HepG2 (cell line): ENCODE data around the gene DMPK. TPM values are rescaled to one million over a fixed set of nuclear protein-coding genes. Genes with fewer than 3 reads are reported as not detected.

ENCODE experiments used
- ATAC-seq: fragments of 200-7000 bp; cut with Tn5 transposase; 3 replicates; pipeline ENCODE4 v1.9.1; 2020; ENCODE audit warnings: mild to moderate bottlenecking, moderate library complexity
- BruUV-seq: library from RNA; stranded (reverse); fragments of 400-500 nt; replicated peaks from 2 replicates; lab custom pipeline; 2021; lab: Mats Ljungman, UMichigan
- CTCF ChIA-PET: fragments of 300-600 bp; formaldehyde crosslinking; extraction: SDS; loops from one replicate; lab custom pipeline; 2021; ENCODE audit warnings: low total read pairs, inconsistent platforms, low intra/inter-chr PET ratio; lab: Yijun Ruan, JAX
- POLR2A ChIA-PET: fragments of 350-600 bp; sonication (Branson Sonifier 250); formaldehyde crosslinking; loops from one replicate; lab custom pipeline; 2020; ENCODE audit warnings: antibody characterized with exemption, inconsistent platforms; lab: Yijun Ruan, JAX
- DNase-seq: peaks from one replicate; pipeline ENCODE4 v3.0.0-alpha.2; 2015; ENCODE audit warnings: low spot score
- FAIRE-seq: peaks from 3 replicates; lab custom pipeline; 2011; peaks lifted over from hg19 to GRCh38; lab: Jason Lieb, UNC
- H2AFZ ChIP-seq: one replicate; pipeline ENCODE4 v1.6.1; 2011; ENCODE audit warnings: low read length, inconsistent platforms
- H3K27ac ChIP-seq: fragments of 300-600 bp; 3 replicates; pipeline ENCODE4 v1.8.0; 2011; ENCODE audit warnings: mixed run types, mild to moderate bottlenecking, mixed read lengths, low read length, inconsistent platforms; ENCODE audit not compliant: insufficient read depth; ENCODE audit errors: extremely low read length
- H3K27me3 ChIP-seq, 2 experiments: fragments of 200-600 bp in 1 of 2; 2 replicates in 1 of 2; 3 replicates in 1 of 2; pipeline versions ENCODE4 v1.6.0 to v1.8.0; 2011; ENCODE audit warnings: low read length in 2 of 2, mild to moderate bottlenecking in 2 of 2, moderate library complexity in 2 of 2, inconsistent platforms in 1 of 2; ENCODE audit not compliant: insufficient read depth in 2 of 2, control insufficient read depth in 1 of 2
- H3K36me3 ChIP-seq, 2 experiments: fragments of 200-600 bp in 1 of 2; replicated peaks in 1 of 2; 2 replicates in 1 of 2; 3 replicates in 1 of 2; pipeline versions ENCODE4 v1.5.1 to v1.8.0; 2011; ENCODE audit warnings: low read length in 2 of 2, inconsistent platforms in 1 of 2; ENCODE audit not compliant: insufficient read depth in 2 of 2, control insufficient read depth in 1 of 2
- H3K4me1 ChIP-seq: 2 replicates; pipeline ENCODE4 v1.5.1; 2012; ENCODE audit warnings: low read length, inconsistent platforms; ENCODE audit not compliant: insufficient read depth
- H3K4me2 ChIP-seq: 2 replicates; pipeline ENCODE4 v1.6.0; 2011; ENCODE audit warnings: low read depth, low read length, inconsistent platforms
- H3K4me3 ChIP-seq, 3 experiments: fragments of 200-600 bp in 1 of 3; sonication (generic), shearing (Covaris generic) in 1 of 3; replicated peaks in 1 of 3; 2 replicates each; pipeline ENCODE4 v1.5.1; 2011 to 2016; ENCODE audit warnings: low read length in 3 of 3, inconsistent platforms in 2 of 3, low read depth in 2 of 3, mild to moderate bottlenecking in 2 of 3, control low read depth in 1 of 3, mixed read lengths in 1 of 3; ENCODE audit not compliant: insufficient read depth in 1 of 3
- H3K79me2 ChIP-seq: one replicate; pipeline ENCODE4 v1.6.1; 2011; ENCODE audit warnings: low read length, inconsistent platforms; ENCODE audit not compliant: insufficient read depth
- H3K9ac ChIP-seq: 2 replicates; pipeline ENCODE4 v1.6.0; 2011; ENCODE audit warnings: mild to moderate bottlenecking, low read depth, low read length, inconsistent platforms; ENCODE audit not compliant: insufficient read depth
- H3K9me3 ChIP-seq: 2 replicates; pipeline ENCODE4 v1.5.1; 2012; ENCODE audit warnings: mild to moderate bottlenecking, low read length
- H4K20me1 ChIP-seq: 2 replicates; pipeline ENCODE4 v1.6.0; 2011; ENCODE audit warnings: inconsistent platforms, mild to moderate bottlenecking, low read length, moderate library complexity; ENCODE audit not compliant: insufficient read depth
- AHR ChIP-seq: IDR thresholded peaks from 2 replicates; pipeline ENCODE4 v1.6.1; 2018; ENCODE audit warnings: missing genetic modification reagents, missing compliant biosample characterization
- CEBPB ChIP-seq: IDR thresholded peaks from 2 replicates; pipeline ENCODE4 v1.6.1; 2011; ENCODE audit warnings: low read depth, low read length, improper control_type of control experiment, borderline replicate concordance
- CHCHD3 ChIP-seq: sonication (generic); formaldehyde crosslinking; IDR thresholded peaks from 2 replicates; pipeline ENCODE4 v1.8.0; 2022; ENCODE audit warnings: mild to moderate bottlenecking, missing genetic modification reagents, moderate library complexity
- NFYC ChIP-seq: IDR thresholded peaks from 2 replicates; pipeline ENCODE4 v1.6.1; 2016; ENCODE audit warnings: missing genetic modification reagents, missing compliant biosample characterization
- RARA ChIP-seq: IDR thresholded peaks from 2 replicates; pipeline ENCODE4 v1.6.1; 2016; ENCODE audit warnings: missing genetic modification reagents, missing compliant biosample characterization
- SMAD9 ChIP-seq: sonication (generic); formaldehyde crosslinking; IDR thresholded peaks from 2 replicates; pipeline ENCODE4 v1.5.1; 2020; ENCODE audit warnings: mild to moderate bottlenecking, missing genetic modification reagents
- TEF ChIP-seq: sonication (generic); formaldehyde crosslinking; IDR thresholded peaks from 2 replicates; pipeline ENCODE4 v1.5.0; 2020; ENCODE audit warnings: missing genetic modification reagents
- ZEB1 ChIP-seq: IDR thresholded peaks from 2 replicates; pipeline ENCODE4 v1.6.1; 2012; ENCODE audit warnings: mild to moderate bottlenecking, low read depth, inconsistent platforms; ENCODE audit not compliant: insufficient replicate concordance
- ZMYM2 ChIP-seq: sonication (generic); formaldehyde crosslinking; IDR thresholded peaks from 2 replicates; pipeline ENCODE4 v1.8.0; 2022; ENCODE audit warnings: mild to moderate bottlenecking, missing genetic modification reagents
- ZNF17 ChIP-seq: sonication (generic); formaldehyde crosslinking; IDR thresholded peaks from 2 replicates; pipeline ENCODE4 v1.5.0; 2020; ENCODE audit warnings: mild to moderate bottlenecking, missing genetic modification reagents
- ZNF670 ChIP-seq: sonication (generic); formaldehyde crosslinking; IDR thresholded peaks from 2 replicates; pipeline ENCODE4 v1.8.0; 2022; ENCODE audit warnings: mild to moderate bottlenecking, missing genetic modification reagents, borderline replicate concordance
- ZSCAN25 ChIP-seq: sonication (generic); formaldehyde crosslinking; IDR thresholded peaks from 2 replicates; pipeline ENCODE4 v1.8.0; 2022; ENCODE audit warnings: mild to moderate bottlenecking, missing genetic modification reagents
- WGBS: methylation state at CpG from one replicate; pipeline ENCODE4 v1.1.6; 2017; ENCODE audit warnings: low lambda C conversion rate; 5-methylcytosine and 5-hydroxymethylcytosine counted together
- in situ Hi-C: cut with HindIII; loops from 2 replicates; pipeline ENCODE4 v1.10.0; 2017; ENCODE audit warnings: low pct_unique_long_range_greater_than_20kb; ENCODE audit not compliant: extremely low pct_ligation_motif_present
- intact Hi-C: fragments of 100-400 bp; cut with micrococcal nuclease; formaldehyde crosslinking; loops from one replicate; pipeline ENCODE4 v1.10.0; 2022; ENCODE audit not compliant: unreplicated experiment
- polyA plus RNA-seq, 8 experiments: library from polyadenylated mRNA; depleted of rRNA in 3 of 8; stranded (reverse) in 7 of 8; unstranded in 1 of 8; fragments of >200 nt; fragmentation: Illumina TruSeq in 4 of 8; extraction: Trizol in 4 of 8; gene quantifications; 2 replicates each; pipeline versions ENCODE4 v1.2.1 to v1.2.3, GENCODE V29; 2011 to 2016; ENCODE audit warnings: low read depth in 4 of 8, missing spikeins in 1 of 8, mixed read lengths in 1 of 8; ENCODE audit not compliant: insufficient read depth in 1 of 8
- total RNA-seq, 5 experiments: library from RNA; depleted of rRNA; stranded (reverse); fragments of >200 nt; fragmentation: Illumina TruSeq; extraction: Trizol; gene quantifications; 2 replicates each; pipeline ENCODE4 v1.2.3, GENCODE V29; 2016; ENCODE audit warnings: low read depth in 1 of 5
- TF ChIP-seq, protein P1 (sequence below): sonication (generic); formaldehyde crosslinking; IDR thresholded peaks from 2 replicates; pipeline ENCODE4 v1.5.0; 2020; ENCODE audit warnings: mild to moderate bottlenecking, missing genetic modification reagents, borderline replicate concordance

DMPK gene
- total and polyA plus RNA-seq, 2 of the 13 experiments (the other 11 are each of a cell fraction or from before 2014, with no cell fraction given): 5.3 to 8.8 TPM

- intact Hi-C loops: loop anchor here (5.0 kb wide), 1 partner anchor 34 kb away; the partner anchor contains the start of gene SIX5
- no peaks in the 10 kb centered on the region for H3K36me3 ChIP-seq
- FAIRE-seq (no peak), ATAC-seq (no peak), DNase-seq (no peak)
- no peaks in the 10 kb centered on the region for H4K20me1 ChIP-seq
- in situ Hi-C loops: no loop called here
- 94% methylated on average over 59 of the region's 59 CpGs for WGBS
- H3K9me3 ChIP-seq: no peaks in the 10 kb centered on the region
- no peak within 1 kb of the TSS for H3K27ac ChIP-seq
- H3K4me3 ChIP-seq: no peak within 1 kb of the TSS
- H3K27me3 ChIP-seq: peaks cover 0 to 4% of the 10 kb centered on the region in 2 experiments; a peak in 1 of 5 replicates
- peaks cover 20% of the 10 kb centered on the region for H3K79me2 ChIP-seq
- H3K9ac ChIP-seq: no peak within 1 kb of the TSS
- H3K4me2 ChIP-seq: no peak within 1 kb of the TSS
- ChIA-PET POLR2A (interaction anchor here (1.0 to 1.6 kb wide), 2 partner anchors 16 to 36 kb away, joined by 3 read pairs; partner anchors contain the start of gene SIX5), CTCF (no interaction called here)
- TF ChIP-seq ZMYM2 (no peak), ZSCAN25 (CRISPR knock-in tag) (no peak), NFYC (no peak), ZNF670 (CRISPR knock-in tag) (no peak), TEF (CRISPR knock-in tag) (no peak), CHCHD3 (no peak), RARA (CRISPR knock-in tag) (no peak), AHR (no peak), ZNF17 (CRISPR knock-in tag) (no peak), SMAD9 (no peak), CEBPB (no peak), ZEB1 (no peak)
- TF ChIP-seq, protein P1, sequence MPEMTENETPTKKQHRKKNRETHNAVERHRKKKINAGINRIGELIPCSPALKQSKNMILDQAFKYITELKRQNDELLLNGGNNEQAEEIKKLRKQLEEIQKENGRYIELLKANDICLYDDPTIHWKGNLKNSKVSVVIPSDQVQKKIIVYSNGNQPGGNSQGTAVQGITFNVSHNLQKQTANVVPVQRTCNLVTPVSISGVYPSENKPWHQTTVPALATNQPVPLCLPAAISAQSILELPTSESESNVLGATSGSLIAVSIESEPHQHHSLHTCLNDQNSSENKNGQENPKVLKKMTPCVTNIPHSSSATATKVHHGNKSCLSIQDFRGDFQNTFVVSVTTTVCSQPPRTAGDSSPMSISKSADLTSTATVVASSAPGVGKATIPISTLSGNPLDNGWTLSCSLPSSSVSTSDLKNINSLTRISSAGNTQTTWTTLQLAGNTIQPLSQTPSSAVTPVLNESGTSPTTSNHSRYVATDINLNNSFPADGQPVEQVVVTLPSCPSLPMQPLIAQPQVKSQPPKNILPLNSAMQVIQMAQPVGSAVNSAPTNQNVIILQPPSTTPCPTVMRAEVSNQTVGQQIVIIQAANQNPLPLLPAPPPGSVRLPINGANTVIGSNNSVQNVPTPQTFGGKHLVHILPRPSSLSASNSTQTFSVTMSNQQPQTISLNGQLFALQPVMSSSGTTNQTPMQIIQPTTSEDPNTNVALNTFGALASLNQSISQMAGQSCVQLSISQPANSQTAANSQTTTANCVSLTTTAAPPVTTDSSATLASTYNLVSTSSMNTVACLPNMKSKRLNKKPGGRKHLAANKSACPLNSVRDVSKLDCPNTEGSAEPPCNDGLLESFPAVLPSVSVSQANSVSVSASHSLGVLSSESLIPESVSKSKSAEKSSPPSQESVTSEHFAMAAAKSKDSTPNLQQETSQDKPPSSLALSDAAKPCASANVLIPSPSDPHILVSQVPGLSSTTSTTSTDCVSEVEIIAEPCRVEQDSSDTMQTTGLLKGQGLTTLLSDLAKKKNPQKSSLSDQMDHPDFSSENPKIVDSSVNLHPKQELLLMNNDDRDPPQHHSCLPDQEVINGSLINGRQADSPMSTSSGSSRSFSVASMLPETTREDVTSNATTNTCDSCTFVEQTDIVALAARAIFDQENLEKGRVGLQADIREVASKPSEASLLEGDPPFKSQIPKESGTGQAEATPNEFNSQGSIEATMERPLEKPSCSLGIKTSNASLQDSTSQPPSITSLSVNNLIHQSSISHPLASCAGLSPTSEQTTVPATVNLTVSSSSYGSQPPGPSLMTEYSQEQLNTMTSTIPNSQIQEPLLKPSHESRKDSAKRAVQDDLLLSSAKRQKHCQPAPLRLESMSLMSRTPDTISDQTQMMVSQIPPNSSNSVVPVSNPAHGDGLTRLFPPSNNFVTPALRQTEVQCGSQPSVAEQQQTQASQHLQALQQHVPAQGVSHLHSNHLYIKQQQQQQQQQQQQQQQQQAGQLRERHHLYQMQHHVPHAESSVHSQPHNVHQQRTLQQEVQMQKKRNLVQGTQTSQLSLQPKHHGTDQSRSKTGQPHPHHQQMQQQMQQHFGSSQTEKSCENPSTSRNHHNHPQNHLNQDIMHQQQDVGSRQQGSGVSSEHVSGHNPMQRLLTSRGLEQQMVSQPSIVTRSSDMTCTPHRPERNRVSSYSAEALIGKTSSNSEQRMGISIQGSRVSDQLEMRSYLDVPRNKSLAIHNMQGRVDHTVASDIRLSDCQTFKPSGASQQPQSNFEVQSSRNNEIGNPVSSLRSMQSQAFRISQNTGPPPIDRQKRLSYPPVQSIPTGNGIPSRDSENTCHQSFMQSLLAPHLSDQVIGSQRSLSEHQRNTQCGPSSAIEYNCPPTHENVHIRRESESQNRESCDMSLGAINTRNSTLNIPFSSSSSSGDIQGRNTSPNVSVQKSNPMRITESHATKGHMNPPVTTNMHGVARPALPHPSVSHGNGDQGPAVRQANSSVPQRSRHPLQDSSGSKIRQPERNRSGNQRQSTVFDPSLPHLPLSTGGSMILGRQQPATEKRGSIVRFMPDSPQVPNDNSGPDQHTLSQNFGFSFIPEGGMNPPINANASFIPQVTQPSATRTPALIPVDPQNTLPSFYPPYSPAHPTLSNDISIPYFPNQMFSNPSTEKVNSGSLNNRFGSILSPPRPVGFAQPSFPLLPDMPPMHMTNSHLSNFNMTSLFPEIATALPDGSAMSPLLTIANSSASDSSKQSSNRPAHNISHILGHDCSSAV (CRISPR knock-in tag): no peak
- no peak within 1 kb of the TSS for H2AFZ ChIP-seq
- no TSS peak for BruUV-seq
- peaks cover 54% of the 10 kb centered on the region for H3K4me1 ChIP-seq
Observed at GRCh38 chr19:45733160-45733810, 49.0 kb downstream of the DMPK start, which contains the start of gene MEIOSIN. Gene MEIOSIN, plus strand, starts transcription at chr19:45733439. Its CDS starts 1,938 bp downstream, at chr19:45735377.
